Epithelial cell of proximal tubule (primary cell): ENCODE measurements around the gene PRKN. TPM values are rescaled to one million over a fixed set of nuclear protein-coding genes. Genes with fewer than 3 reads are reported as not detected.
"Not testable (repeated sequence)": the region's sequence is repeated elsewhere in the genome, so short reads cannot be mapped to it uniquely, and the experiment has no call there.

Experiments
- DNase-seq: peaks from one replicate; pipeline ENCODE4 v3.0.0-alpha.2; 2011; ENCODE audit warnings: low read depth
- H3K4me3 ChIP-seq: 2 replicates; pipeline ENCODE4 v1.5.1; 2011; ENCODE audit warnings: low read depth, mild to moderate bottlenecking, low read length
- total RNA-seq: library from RNA; depleted of rRNA; stranded (reverse); fragments of >200 nt; gene quantifications from 2 replicates; pipeline ENCODE4 v1.2.3, GENCODE V29; 2015
- TF ChIP-seq, protein P1 (sequence below): conservative IDR thresholded peaks from 2 replicates; pipeline ENCODE4 v1.5.1; 2012; ENCODE audit warnings: low read depth, mild to moderate bottlenecking, low read length

Gene PRKN
- total RNA-seq, 1 donor from 2014 or later = 0.58 TPM

DNA sequence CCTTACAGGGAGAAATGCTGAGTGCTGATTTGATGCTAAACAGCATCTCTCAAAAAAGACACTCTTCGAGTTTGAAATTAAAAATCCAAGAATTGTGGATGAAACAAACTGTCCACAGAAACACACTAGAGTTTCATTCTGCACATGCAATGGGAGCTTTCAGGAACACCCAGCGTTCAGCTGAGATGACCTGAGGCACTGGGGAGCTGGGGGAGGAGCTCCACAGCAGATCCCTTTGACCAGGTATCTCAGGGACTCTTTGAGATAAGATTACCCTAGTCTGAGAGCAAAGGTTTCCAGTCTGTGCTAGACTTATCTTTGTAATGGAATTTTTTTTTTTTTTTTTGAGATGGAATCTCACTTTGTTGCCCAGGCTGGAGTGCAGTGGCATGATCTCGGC, 1382.9 kb downstream of the PRKN start:
- H3K4me3 ChIP-seq = no peak overlapping the region
- DNase-seq = no peak
- TF ChIP-seq, protein P1, sequence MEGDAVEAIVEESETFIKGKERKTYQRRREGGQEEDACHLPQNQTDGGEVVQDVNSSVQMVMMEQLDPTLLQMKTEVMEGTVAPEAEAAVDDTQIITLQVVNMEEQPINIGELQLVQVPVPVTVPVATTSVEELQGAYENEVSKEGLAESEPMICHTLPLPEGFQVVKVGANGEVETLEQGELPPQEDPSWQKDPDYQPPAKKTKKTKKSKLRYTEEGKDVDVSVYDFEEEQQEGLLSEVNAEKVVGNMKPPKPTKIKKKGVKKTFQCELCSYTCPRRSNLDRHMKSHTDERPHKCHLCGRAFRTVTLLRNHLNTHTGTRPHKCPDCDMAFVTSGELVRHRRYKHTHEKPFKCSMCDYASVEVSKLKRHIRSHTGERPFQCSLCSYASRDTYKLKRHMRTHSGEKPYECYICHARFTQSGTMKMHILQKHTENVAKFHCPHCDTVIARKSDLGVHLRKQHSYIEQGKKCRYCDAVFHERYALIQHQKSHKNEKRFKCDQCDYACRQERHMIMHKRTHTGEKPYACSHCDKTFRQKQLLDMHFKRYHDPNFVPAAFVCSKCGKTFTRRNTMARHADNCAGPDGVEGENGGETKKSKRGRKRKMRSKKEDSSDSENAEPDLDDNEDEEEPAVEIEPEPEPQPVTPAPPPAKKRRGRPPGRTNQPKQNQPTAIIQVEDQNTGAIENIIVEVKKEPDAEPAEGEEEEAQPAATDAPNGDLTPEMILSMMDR = no peak

DNA sequence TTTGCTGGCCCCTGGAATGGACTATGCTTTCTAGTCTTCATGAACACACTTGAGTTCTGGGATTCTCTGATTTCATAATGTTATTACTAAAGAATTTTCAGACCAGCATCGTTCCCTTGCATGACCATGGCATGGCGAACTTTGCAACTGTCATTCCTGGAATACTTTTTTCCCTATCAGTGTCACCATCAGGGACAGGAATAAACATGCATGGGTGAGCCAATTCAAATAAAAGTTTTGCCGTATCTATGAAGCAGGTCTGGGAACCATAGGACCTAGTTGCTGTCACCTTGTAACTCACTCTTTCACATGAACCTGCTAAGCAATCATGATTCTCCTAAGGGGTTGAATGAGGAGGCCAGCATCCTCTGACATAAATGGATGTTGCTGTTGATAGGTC, 1385.5 kb downstream of the PRKN start:
- no peak overlapping the region for H3K4me3 ChIP-seq
- TF ChIP-seq, protein P1 = no peak
- no peak for DNase-seq

- DNase-seq = no peak
- TF ChIP-seq, protein P1 = no peak
- H3K4me3 ChIP-seq = no peak overlapping the region
Measured at GRCh38 chr6:161341638-161342037, 1385.9 kb downstream of the PRKN start.

DNA sequence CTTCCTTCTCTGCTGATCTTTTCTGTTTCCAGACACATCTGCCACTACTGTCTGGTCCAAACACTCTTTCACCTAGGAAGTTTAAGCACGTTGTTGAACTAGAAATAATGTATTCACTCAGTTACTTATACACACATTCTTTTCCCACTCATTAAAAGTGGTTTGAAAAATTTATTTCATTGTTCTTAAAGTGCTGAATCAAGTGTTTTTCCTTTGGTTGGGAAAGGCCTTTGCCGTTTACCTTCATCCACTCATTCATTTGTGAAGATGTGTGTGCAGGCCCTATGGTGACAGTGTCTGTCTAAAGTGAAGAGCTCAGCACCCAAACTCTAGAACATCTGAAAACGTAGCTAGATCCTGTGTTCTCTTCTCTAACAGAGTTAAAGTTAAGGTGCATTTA, 1389.6 kb downstream of the PRKN start:
- no peak for DNase-seq
- TF ChIP-seq, protein P1 = no peak
- H3K4me3 ChIP-seq = no peak overlapping the region

- no peak overlapping the region for H3K4me3 ChIP-seq
- TF ChIP-seq, protein P1 = no peak
- DNase-seq = no peak
Measured at GRCh38 chr6:161336479-161336878, 1391.1 kb downstream of the PRKN start.

DNA sequence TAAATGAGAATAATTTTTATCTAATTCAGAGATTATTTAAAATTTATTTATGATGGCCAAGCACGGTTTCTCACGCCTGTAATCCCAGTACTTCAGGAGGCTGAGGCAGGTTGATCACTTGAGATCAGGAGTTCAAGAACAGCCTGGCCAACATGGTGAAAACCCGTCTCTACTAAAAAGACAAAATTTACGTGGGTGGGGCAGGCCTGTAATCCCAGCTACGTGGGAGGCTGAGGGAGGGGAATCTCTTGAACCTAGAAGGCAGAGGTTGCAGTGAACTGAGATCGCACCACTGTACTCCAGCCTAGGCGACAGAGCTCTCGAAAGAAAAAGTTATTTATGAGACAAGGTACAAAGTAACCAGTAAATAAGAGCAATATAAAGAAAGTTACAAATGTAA, 1394.2 kb downstream of the PRKN start:
- H3K4me3 ChIP-seq = no peak overlapping the region
- TF ChIP-seq, protein P1 = no peak
- DNase-seq = no peak

- not testable (repeated sequence) for DNase-seq, H3K4me3 ChIP-seq
Measured at GRCh38 chr6:161331402-161332081, 1396.0 kb downstream of the PRKN start.
